Fibroblast of pulmonary artery (primary cell): Measurements from ENCODE around the gene ASMTL.

ENCODE experiments used
- DNase-seq: peaks from one replicate; pipeline ENCODE4 v3.0.0-alpha.2; 2010; ENCODE audit warnings: low read depth
- H3K4me3 ChIP-seq: replicated peaks from 2 replicates; pipeline ENCODE4 v1.5.1; 2011; ENCODE audit warnings: low read depth, mild to moderate bottlenecking, control low read depth, low read length, moderate library complexity
- CTCF ChIP-seq: IDR thresholded peaks from 2 replicates; pipeline ENCODE4 v1.5.1; 2011; ENCODE audit warnings: mild to moderate bottlenecking, control low read depth, low read length, inconsistent platforms; ENCODE audit errors: missing control alignments

Gene ASMTL

GRCh38 chrX:1403228-1403627 lies 49.5 kb downstream of the ASMTL start:
- TF ChIP-seq CTCF = no peak

GRCh38 chrX:1401611-1402430 lies 50.9 kb downstream of the ASMTL start:
- H3K4me3 ChIP-seq = no peak overlapping the region
- DNase-seq = no peak
- TF ChIP-seq CTCF = no peak

More at GRCh38 chrX:1403228-1403627, 49.5 kb downstream of the ASMTL start:
- no peak overlapping the region for H3K4me3 ChIP-seq
- DNase-seq = no peak

GRCh38 chrX:1400742-1401471 lies 51.8 kb downstream of the ASMTL start:
- DNase-seq = no peak
- no peak for TF ChIP-seq CTCF
- H3K4me3 ChIP-seq = no peak overlapping the region

- no peak for TF ChIP-seq CTCF
- no peak for DNase-seq
- H3K4me3 ChIP-seq = no peak overlapping the region
These were observed 52.7 kb downstream of the ASMTL start for GRCh38 chrX:1400049-1400448.

GRCh38 chrX:1398431-1399340 lies 54.0 kb downstream of the ASMTL start:
- TF ChIP-seq CTCF = no peak
- DNase-seq = no peak

GRCh38 chrX:1397441-1398270 lies 55.1 kb downstream of the ASMTL start:
- TF ChIP-seq CTCF = no peak
- DNase-seq = no peak

More at GRCh38 chrX:1398431-1399340, 54.0 kb downstream of the ASMTL start:
- H3K4me3 ChIP-seq = no peak overlapping the region

More at GRCh38 chrX:1397441-1398270, 55.1 kb downstream of the ASMTL start:
- no peak overlapping the region for H3K4me3 ChIP-seq
